Measurements from ENCODE around the gene FNIP2.

DNA sequence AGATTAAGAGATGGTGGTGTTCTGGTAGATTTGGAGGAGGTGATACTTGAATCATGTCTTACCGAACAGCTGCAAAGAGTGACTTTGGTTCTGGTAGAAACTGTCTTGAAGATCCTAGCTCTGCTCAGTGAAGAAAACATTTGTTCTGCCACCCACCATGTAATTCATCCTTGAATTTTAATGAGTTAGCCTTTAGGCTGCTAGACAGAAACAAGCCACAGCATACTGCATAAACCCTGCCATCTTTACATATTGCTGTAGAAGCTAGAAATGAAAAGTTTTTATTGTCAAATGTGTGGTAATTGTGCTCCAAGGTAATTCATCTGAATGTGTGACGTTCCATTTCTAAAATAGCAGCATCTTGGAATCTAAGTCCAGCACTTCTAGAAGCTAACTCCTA is 173.1 kb downstream of the FNIP2 start:
- no peak for TF ChIP-seq CTCF (conservative IDR thresholded peaks at IDR 0.05; ENCODE audit: low read depth, low read length)
- TF ChIP-seq EZH2 (IDR thresholded peaks at IDR 0.05; ENCODE audit: borderline replicate concordance, low read depth, low read length, poor library complexity, severe bottlenecking) = no peak

All from A673 (cell line).